Left ventricle myocardium inferior (tissue), 1 donor: ENCODE data around the gene SMYD3. TPM values are rescaled to one million over a fixed set of nuclear protein-coding genes. Genes with fewer than 3 reads are reported as not detected.

Source experiments
- DNase-seq: peaks from one replicate; pipeline ENCODE4 v3.0.0-alpha.2; 2020
- H3K27ac ChIP-seq: fragments of 200-600 bp; replicated peaks from 2 replicates; pipeline ENCODE4 v1.8.0; 2021
- H3K27me3 ChIP-seq: fragments of 200-600 bp; 2 replicates; pipeline ENCODE4 v1.8.0; 2021; ENCODE audit warnings: low read depth
- H3K36me3 ChIP-seq: fragments of 200-600 bp; 2 replicates; pipeline ENCODE4 v1.8.0; 2021
- H3K4me1 ChIP-seq: fragments of 200-600 bp; 2 replicates; pipeline ENCODE4 v1.8.0; 2021
- H3K4me3 ChIP-seq: fragments of 200-600 bp; 2 replicates; pipeline ENCODE4 v1.8.0; 2021; ENCODE audit warnings: mild to moderate bottlenecking, moderate library complexity
- H3K9me3 ChIP-seq: fragments of 200-600 bp; replicated peaks from 2 replicates; pipeline ENCODE4 v1.8.0; 2021
- CTCF ChIP-seq: fragments of 200-600 bp; IDR thresholded peaks from 2 replicates; pipeline ENCODE4 v1.8.0; 2021; ENCODE audit warnings: antibody characterized with exemption, mild to moderate bottlenecking, borderline replicate concordance
- intact Hi-C: fragments of 100-400 bp; cut with micrococcal nuclease; formaldehyde crosslinking; loops from one replicate; pipeline ENCODE4 v1.11.0; 2022
- total RNA-seq: library from RNA; stranded (reverse); fragmentation: NEBNext Ultra II Directional; extraction: Animal tissue kit (Norgen Biotek cat#: 25700); gene quantifications from one replicate; pipeline ENCODE4 v1.2.1, GENCODE V29; 2021
- donor health status: DM: no; HTN: yes; CAD: no; lungs with severe emphysema.

Gene SMYD3
- total RNA-seq, 1 donor from 2014 or later: 9.9 TPM

DNA sequence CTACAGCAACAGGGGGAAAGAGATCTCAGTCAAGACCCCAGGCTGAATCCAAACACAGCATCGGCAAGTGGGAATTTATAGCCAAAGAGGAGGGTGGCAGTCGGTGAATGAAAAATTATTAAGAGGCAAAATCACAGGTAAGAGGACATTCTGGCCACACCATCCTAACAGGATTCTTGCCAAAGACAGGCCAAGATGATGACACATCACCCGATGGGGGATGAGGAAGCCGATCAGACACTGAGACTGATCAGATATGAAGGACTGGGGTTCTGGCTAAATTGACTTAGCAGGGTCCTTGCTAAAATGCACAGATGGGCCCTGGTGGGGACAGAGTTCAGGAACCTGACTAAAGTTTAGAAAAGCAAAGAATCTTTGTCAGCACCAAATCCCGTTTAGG, 402.2 kb downstream of the SMYD3 start:
- Histone ChIP-seq H3K27me3 (no peaks in the 10 kb centered on the region), H3K27ac (no peak overlapping the region), H3K4me1 (no peaks in the 10 kb centered on the region), H3K9me3 (no peaks in the 10 kb centered on the region), H3K36me3 (no peaks in the 10 kb centered on the region), H3K4me3 (no peak overlapping the region)
- intact Hi-C loops: no loop called here
- no peak for DNase-seq
- TF ChIP-seq CTCF: no peak

DNA sequence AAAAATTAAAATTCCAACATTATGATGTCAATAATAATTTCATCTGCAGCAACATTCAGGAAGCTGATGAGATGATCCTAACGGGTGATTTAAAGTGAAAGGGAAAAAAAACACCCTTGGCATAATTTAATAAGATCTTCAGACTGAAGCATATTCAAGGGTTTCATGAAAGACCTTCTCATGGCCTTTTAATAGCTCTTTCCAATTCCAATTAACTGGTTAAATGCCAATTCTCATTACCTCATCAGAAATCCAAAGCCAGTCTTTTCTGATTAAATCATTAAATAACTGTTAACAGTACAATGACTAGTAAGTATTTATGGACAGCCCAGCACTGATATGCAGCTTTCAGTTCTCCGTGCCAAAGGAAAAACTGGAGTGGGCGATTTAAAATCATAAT, 407.5 kb downstream of the SMYD3 start:
- no peaks in the 10 kb centered on the region for H3K36me3 ChIP-seq
- H3K27me3 ChIP-seq: no peaks in the 10 kb centered on the region
- H3K9me3 ChIP-seq: no peaks in the 10 kb centered on the region
- no peak overlapping the region for H3K27ac ChIP-seq
- DNase-seq: no peak
- H3K4me3 ChIP-seq: no peak overlapping the region
- H3K4me1 ChIP-seq: no peaks in the 10 kb centered on the region
- TF ChIP-seq CTCF: no peak
- intact Hi-C loops: no loop called here

DNA sequence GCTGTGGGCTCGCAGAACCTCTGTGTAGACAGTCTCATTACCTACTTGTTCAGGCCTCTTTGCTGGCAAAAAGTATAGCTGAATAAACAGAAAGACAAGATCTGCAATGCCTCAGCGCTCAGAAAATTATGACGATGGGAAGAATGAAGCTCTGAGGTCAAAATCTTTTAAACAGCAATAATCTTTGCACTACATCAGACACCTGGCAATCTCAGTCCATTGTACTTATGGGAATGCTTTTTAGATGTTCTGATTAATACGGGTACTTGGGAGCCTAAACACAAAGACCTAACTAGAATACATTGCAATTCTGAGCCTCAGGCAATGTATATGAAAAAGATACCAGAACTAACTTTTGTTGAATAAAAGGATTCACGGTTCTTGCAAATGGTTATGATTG, 410.7 kb downstream of the SMYD3 start:
- Histone ChIP-seq H3K4me3 (no peak overlapping the region), H3K4me1 (no peaks in the 10 kb centered on the region), H3K27ac (no peak overlapping the region), H3K27me3 (no peaks in the 10 kb centered on the region), H3K9me3 (peaks cover 5% of the 10 kb centered on the region), H3K36me3 (no peaks in the 10 kb centered on the region)
- intact Hi-C loops: no loop called here
- no peak for DNase-seq
- TF ChIP-seq CTCF: no peak

- intact Hi-C loops: no loop called here
- Histone ChIP-seq H3K27ac (no peak overlapping the region), H3K9me3 (peaks cover 5% of the 10 kb centered on the region), H3K4me1 (no peaks in the 10 kb centered on the region), H3K27me3 (no peaks in the 10 kb centered on the region), H3K36me3 (no peaks in the 10 kb centered on the region), H3K4me3 (no peak overlapping the region)
- DNase-seq: no peak
- no peak for TF ChIP-seq CTCF
These were observed 411.6 kb downstream of the SMYD3 start for GRCh38 chr1:246095443-246095842.

DNA sequence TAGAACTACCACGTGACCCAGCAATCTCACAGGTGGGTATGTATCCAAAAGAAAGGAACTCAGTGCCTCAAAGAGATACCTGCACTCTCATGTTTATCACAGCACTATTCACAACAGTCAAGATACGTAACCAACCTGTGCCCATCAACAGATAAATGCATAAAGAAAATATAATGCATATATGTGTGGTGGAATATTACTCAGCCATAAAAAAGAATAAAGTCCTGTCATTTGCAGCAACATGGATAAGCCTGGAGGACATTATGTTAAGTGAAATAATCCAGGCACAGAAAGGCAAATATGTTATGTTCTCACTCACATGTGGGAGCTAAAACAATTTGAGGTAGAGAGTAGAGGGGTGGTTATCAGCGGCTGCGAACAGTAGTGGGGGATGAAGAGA, 413.8 kb downstream of the SMYD3 start:
- peaks cover 5% of the 10 kb centered on the region for H3K9me3 ChIP-seq
- DNase-seq: no peak
- H3K36me3 ChIP-seq: no peaks in the 10 kb centered on the region
- no peak overlapping the region for H3K27ac ChIP-seq
- no peaks in the 10 kb centered on the region for H3K4me1 ChIP-seq
- intact Hi-C loops: no loop called here
- H3K4me3 ChIP-seq: no peak overlapping the region
- no peak for TF ChIP-seq CTCF
- no peaks in the 10 kb centered on the region for H3K27me3 ChIP-seq

DNA sequence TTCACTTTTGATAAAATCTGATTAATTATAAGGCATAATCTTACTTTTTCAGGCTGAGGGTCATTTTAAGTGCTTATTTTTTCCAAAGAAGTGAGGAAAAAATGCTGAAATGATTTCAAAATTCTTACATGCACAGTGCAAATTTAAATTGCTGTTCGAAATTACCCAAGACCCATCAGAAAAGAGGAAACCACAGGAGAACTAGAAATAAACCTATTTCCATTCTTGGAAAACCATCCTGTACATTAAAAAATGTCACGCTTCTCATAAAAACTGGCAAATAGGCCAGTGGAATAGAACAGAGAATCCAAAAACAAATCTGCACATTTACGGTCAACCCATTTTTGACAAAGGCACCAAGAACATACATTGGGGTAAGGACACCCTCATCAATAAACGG, 414.9 kb downstream of the SMYD3 start:
- Histone ChIP-seq H3K27me3 (no peaks in the 10 kb centered on the region), H3K4me3 (no peak overlapping the region), H3K36me3 (no peaks in the 10 kb centered on the region), H3K4me1 (no peaks in the 10 kb centered on the region), H3K9me3 (peaks cover 5% of the 10 kb centered on the region), H3K27ac (no peak overlapping the region)
- intact Hi-C loops: no loop called here
- TF ChIP-seq CTCF: no peak
- no peak for DNase-seq
